DMS153 treated with DMSO at 0.1 percent for 48 hours (cell line): ENCODE measurements around the gene SCUBE3.

Source experiments
- DNase-seq: peaks from one replicate; lab custom pipeline; 2025; ENCODE audit not compliant: unreplicated experiment; lab: John Stamatoyannopoulos, UW

Gene SCUBE3

GRCh38 chr6:35181308-35181932 is 32.3 kb upstream of the SCUBE3 start:
- DNase-seq: no peak

GRCh38 chr6:35181933-35182612 is 31.7 kb upstream of the SCUBE3 start:
- DNase-seq: no peak

GRCh38 chr6:35183281-35183680 is 30.5 kb upstream of the SCUBE3 start:
- no peak for DNase-seq

GRCh38 chr6:35183935-35184334 is 29.8 kb upstream of the SCUBE3 start:
- no peak for DNase-seq

- no peak for DNase-seq
These were observed 29.0 kb upstream of the SCUBE3 start for GRCh38 chr6:35184580-35185301.

GRCh38 chr6:35185302-35185681 is 28.5 kb upstream of the SCUBE3 start:
- DNase-seq: no peak

GRCh38 chr6:35185971-35186370 is 27.8 kb upstream of the SCUBE3 start:
- no peak for DNase-seq

GRCh38 chr6:35186571-35186970 is 27.2 kb upstream of the SCUBE3 start:
- no peak for DNase-seq

- DNase-seq: no peak
These were observed 24.9 kb upstream of the SCUBE3 start for GRCh38 chr6:35188886-35189285.

GRCh38 chr6:35190306-35190705 is 23.4 kb upstream of the SCUBE3 start:
- no peak for DNase-seq

GRCh38 chr6:35191889-35192288 is 21.9 kb upstream of the SCUBE3 start:
- DNase-seq: no peak

GRCh38 chr6:35192301-35192860 is 21.4 kb upstream of the SCUBE3 start:
- DNase-seq: no peak

GRCh38 chr6:35194390-35194789 is 19.4 kb upstream of the SCUBE3 start:
- DNase-seq: no peak

- DNase-seq: no peak
These were observed 18.5 kb upstream of the SCUBE3 start for GRCh38 chr6:35195120-35195780.

GRCh38 chr6:35197196-35197595 is 16.6 kb upstream of the SCUBE3 start:
- DNase-seq: no peak

GRCh38 chr6:35199866-35200265 is 13.9 kb upstream of the SCUBE3 start:
- no peak for DNase-seq

GRCh38 chr6:35202066-35202546 is 11.7 kb upstream of the SCUBE3 start:
- no peak for DNase-seq

GRCh38 chr6:35203152-35203670 is 10.5 kb upstream of the SCUBE3 start:
- DNase-seq: no peak

GRCh38 chr6:35203680-35204079 is 10.1 kb upstream of the SCUBE3 start:
- no peak for DNase-seq

GRCh38 chr6:35206346-35206745 is 7.4 kb upstream of the SCUBE3 start:
- DNase-seq: no peak

- DNase-seq: no peak
These were observed 5.3 kb upstream of the SCUBE3 start for GRCh38 chr6:35208419-35208818.
